Stimulated activated CD4-positive, alpha-beta T cell treated with anti-CD3 and anti-CD28 coated beads, Interleukin-15, amount 100 ng/mL, for 24 hours (primary cell): ENCODE results near the gene SFXN1.
A peak's percentile ranks its signal among the peaks of the same experiment; 100 is the strongest.
"Not testable (repeated sequence)": the region's sequence is repeated elsewhere in the genome, so short reads cannot be mapped to it uniquely, and the experiment has no call there.

Experiments
- DNase-seq: peaks from one replicate; pipeline ENCODE4 v3.0.0-alpha.2; 2020

Gene SFXN1, protein sequence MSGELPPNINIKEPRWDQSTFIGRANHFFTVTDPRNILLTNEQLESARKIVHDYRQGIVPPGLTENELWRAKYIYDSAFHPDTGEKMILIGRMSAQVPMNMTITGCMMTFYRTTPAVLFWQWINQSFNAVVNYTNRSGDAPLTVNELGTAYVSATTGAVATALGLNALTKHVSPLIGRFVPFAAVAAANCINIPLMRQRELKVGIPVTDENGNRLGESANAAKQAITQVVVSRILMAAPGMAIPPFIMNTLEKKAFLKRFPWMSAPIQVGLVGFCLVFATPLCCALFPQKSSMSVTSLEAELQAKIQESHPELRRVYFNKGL

DNA sequence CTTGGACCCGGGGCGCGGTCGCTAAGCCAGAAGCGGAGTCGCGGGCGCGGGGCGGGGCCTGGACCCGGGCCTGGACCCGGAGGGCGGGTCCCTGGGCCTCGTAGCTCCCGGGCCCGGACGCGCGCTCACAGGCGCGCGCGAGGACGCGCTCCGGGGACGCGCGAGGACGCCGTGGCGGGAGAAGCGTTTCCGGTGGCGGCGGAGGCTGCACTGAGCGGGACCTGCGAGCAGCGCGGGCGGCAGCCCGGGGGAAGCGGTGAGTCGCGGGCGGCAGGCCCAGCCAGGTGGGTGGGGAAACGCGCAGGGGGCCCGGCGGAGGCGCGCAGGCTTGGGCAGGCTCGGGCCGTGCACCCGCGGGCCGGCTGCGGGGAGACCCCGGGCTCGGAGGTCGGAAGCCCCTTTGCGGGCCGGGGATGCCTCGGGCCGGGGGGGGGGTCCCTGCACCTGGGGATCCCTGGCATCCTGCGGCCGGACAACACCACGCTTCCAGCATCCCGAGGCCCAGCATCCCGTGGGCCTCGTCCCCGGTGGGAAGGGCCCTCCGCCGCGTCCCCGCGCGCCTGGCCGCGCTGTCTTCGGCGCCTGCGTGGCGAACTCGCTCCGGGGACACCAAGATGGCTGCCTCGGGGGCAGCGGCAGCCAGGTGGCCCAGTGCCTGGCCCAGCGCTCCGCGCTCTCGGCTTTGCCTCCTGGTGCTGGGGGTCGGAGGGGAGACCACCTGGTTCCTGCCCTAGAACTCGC is at the start of gene SFXN1:
Gene SFXN1 (plus strand): TSS at position 177 of the 741 bp plus-strand sequence. CDS start 13,544 bp downstream, outside the sequence.
- peak; percentile 90 for DNase-seq

GRCh38 chr5:175434800-175435199 is 43.6 kb upstream of the SFXN1 start:
- DNase-seq = no peak

DNA sequence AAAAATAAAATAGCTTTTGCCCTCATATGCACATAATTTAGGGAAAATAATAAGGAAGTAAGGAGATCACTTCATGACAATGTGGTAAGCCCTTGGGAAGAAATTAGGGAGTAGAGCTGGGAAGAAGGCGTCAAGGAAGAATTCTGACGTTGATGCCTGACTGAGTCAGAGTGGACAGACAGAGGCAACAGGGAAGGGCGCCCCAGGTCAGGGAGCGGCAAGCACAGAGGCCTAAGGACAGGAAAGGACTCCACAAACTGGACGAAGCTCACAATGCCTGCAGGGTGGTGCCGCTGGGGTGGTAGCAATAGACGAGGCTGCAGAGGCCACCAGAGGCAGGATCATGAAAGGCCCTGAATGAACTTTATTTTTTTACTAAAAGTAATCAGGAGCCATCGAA is 42.0 kb upstream of the SFXN1 start:
- DNase-seq = no peak

DNA sequence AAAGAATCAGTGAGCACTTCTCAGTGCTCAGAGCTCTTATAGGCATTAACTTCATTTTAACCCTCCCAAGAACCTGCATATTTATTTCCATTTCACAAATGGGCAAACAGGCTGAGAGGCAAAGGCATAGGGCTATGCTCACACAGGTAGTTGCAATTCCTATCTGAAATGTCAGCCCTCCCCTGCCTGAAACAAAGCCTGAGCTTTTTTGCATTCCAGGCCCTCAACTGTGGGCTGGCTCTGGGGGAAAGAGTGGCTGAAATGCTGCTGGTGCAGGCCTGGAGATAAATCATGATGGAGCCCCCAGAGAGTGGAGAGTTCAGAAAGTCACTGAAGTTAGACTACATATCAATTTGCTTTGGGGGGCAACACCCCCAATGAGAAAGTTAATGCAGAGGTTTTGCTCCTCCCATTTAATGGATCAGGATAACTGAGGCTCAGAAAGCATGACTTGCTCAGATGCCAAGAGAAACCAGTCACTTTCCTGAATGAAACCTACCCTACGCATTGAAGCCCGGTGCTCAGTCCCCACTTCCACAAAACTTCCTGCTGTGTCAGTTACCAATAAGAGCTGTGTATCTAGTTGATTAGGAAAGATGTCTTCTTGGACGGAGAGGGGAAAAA is 40.0 kb upstream of the SFXN1 start:
- no peak for DNase-seq

DNA sequence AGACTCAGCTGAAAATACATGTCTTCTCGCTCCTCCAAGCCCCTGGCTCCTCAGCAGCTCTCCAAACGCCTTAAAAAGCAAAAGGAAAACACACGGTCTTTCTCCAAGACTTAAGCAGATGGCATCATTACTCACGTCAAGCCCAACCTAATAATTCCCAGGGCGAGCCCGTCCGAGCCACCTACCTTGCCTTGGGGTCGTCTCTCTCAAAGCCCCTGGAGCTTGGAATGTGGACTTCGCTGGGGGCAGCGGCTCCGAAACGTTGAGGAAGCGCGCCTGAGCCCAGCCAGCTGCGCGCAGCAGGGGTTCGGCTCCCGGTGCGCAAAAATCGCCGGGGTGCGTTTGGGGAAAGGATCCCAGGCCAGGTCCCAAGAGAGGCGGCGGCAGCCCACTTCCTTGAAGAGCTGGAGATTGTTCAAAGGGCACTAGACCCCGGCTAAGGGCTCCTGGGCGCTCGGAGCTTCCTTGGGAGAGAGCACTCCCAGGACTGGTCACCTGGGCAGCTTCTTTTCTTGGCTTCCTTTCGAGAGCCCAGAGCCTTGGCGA is 34.8 kb upstream of the SFXN1 start:
- peak; percentile 4 for DNase-seq

- peak; percentile 70 for DNase-seq
Measured at GRCh38 chr5:175444060-175444904, 34.1 kb upstream of the SFXN1 start, which contains the start of gene DRD1. DRD1 (minus strand) TSS chr5:175444182; CDS start chr5:175443099, 1,083 bp downstream.

DNA sequence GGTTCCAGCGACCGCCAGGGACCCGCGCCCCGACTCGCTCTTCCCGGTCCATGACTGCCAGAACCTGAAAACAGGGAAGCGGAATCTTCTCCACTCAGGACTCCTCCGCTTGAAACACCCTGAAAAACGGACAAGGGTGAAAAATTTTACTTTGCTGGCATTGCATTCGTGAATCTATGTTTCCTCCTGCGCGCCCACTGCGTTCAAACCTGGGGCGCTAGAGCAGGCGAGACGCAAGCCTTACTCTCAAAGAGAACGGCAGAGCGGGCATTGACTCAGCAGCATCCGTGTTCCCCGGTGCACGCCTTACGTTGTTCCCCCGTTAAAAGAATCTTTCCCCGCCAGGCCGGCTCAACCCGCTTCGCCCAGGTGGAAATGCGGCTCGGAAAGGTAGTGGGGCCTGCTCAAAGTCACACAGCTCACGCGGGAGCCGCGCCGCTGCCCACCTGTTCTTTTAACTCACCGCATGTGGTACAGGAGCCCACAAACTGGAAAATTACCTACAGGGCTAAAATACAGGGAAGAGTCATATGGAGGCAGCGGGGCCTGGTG is 33.4 kb upstream of the SFXN1 start:
- DNase-seq = no peak

DNA sequence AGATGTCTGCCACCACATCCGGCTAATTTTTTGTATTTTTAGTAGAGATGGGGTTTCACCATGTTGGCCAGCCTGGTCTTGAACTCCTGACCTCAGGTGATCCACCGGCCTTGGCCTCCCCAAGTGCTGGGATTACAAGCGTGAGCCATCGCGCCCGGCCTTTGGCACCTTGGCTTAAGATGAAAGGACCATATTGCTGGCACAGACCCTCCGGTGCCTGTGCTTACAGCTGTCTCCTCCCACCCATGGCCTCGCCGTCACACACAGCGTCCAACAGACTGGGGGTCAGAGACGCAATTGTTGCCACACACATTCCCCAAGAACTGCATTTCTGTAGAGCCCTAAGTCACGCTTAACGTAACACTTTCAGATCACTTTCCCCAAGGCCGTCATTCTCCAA is 32.0 kb upstream of the SFXN1 start:
- not testable (repeated sequence) for DNase-seq

- DNase-seq = no peak
Measured at GRCh38 chr5:175447571-175447970, 30.8 kb upstream of the SFXN1 start.

DNA sequence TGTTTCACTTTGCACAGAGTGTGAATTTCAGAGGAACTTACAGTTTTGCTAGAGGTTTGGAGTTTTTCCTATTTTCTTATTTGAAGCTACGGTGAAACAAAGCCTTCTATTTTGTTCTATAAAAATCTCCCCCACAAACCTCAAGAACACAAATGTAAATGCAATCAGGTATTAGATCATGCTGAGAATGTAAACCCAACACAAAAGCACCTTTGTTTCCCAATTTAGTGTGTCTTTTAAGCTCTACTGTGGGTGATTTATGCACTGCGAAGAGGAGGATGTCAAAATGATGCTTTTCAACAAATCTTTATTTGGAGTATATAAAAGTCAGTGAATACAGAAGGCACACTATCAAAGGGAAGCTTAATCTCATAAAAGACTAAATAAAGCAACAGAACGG is 30.1 kb upstream of the SFXN1 start:
- no peak for DNase-seq

DNA sequence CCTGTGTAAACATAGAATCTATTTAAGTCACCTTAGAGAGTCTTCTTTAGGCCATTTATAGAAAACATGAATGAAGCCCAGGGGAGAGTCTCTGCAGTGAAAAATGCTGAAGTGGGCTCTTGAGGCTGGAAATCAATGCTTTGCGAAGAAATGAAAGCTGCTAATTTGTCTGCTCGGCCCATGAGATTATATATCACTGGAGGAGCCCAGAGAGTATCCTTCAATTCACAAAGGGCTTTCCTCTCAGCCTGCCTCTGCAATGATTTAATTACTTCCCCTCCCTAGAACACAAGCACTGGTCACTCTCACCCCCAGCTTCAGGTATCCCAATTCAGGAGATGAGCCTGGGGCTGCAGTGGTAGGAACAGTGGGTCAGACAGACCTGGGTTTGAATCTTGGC is 26.2 kb upstream of the SFXN1 start:
- no peak for DNase-seq

DNA sequence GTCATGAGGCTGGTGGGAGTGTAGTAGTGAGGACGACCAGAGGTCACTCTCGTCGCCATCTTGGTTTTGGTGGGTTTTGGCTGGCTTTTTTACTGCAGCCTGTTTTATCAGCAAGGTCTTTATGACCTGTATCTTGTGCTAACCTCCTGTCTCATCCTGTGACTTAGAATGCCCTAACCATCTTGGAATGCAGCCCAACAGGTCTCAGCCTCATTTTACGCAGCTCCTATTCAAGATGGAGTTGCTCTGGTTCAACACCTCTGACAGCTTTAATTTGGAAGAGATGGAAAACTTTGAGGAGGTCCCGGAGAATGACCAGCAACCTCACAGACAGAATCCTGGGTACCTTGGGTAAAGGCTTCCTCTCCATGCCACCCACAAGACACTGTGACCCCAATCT is 24.0 kb upstream of the SFXN1 start:
- DNase-seq = not testable (repeated sequence)

DNA sequence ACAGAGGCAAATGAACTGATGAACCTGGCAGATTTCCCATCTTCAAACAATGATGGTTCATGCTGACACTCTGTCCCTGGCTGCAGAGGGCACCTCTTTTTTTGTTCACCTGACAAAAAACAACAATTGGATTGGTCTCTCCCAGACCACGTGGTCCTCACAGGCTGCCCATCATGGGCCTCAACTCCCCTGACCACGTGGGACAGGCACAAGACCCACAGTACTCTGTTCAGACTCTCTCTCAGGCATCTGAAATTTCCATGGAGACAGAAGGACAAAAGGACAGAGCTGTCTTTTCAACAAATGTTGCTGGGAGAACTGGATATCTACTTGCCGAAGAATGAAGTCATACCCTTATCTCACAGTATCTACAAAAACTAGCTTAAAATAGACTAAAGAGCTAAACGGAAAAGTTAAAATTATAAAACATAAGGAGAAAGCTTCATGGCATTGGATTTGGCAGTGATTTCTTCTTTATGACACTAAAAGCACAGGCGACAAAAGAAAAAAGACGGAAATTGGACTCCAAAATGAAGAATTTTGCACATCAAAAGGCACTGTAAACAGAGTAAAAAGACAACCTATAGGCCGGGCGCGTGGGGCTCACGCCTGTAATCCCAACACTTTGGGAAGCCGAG is 22.1 kb upstream of the SFXN1 start:
- no peak for DNase-seq

GRCh38 chr5:175457466-175457865 is 20.9 kb upstream of the SFXN1 start:
- DNase-seq = no peak

- no peak for DNase-seq
Measured at GRCh38 chr5:175460126-175460525, 18.2 kb upstream of the SFXN1 start.

DNA sequence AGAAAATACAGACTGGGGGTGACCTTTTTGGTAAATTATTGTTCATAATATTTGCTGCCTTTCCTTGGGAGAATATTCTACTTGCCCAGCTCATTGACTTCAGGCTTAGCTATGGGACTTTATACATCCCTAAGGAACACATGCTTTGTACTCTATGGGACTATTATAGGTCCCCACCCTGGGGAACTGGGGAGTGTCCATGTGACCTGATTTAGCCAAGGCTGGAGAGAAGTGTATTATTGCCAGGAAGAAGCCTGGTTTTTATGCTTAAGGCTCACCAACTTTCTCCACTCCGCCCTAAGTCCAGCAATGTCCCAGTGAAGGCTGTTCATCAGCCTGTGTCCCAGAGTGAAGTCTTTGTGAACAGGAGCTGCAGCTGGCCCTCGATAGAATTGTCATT is 17.8 kb upstream of the SFXN1 start:
- no peak for DNase-seq

DNA sequence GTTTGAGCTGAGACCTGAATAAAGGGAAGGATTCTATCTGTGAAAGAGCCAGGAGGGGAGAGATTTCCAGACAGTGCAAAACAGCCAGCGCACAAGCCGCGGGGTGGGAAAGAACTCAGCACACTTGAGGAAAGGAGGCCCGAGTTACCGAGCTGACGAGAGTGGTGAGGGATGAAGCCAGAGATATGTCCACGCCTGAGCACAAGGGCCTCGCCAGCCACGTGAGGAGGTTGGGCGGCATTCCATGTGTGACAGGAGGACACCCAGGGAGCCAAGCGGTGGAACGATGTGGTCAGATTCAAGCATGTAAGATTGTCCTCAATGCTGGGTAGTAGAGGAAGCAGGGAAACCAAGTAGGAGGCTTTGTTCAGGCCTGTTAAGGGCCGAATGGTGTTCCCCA is 17.0 kb upstream of the SFXN1 start:
- no peak for DNase-seq

- no peak for DNase-seq
Measured at GRCh38 chr5:175463641-175464040, 14.7 kb upstream of the SFXN1 start.

GRCh38 chr5:175464074-175464941 is 14.1 kb upstream of the SFXN1 start:
- peak; percentile 78 for DNase-seq

DNA sequence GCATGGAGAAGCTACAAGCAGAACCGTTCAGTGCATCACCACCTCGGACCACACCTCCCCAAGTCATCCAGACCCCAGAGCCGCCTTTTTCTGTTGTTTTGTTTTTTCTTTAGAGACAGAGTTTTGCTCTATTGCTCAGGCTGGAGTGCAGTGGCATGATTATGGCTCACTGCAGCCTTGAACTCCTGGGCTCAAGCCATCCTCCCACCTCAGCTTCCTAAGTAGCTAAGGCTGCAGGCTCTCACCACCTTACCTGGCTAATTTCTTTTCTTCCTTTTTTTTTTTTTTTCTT is 13.5 kb upstream of the SFXN1 start:
- DNase-seq = no peak

DNA sequence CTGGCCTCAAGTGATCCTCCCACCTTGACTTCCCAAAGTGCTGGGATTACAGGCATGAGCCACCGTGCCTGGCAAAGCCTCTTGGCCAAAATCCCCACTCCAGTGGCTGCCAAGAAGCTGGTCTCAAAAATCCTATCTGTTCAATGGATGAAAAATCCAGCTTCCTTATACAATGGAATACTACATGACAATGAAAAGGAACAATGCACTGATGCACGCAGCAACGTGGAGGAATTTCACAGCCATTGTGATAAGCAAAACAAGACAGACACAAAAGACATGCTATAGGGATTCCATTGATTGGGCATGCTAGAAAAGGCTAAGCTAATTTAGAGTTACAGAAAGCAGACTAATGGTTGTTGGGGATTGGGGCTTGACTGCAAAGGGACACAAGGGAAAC is 13.1 kb upstream of the SFXN1 start:
- DNase-seq = no peak
